GM23248 (cell line): ENCODE measurements around the gene PUS1. TPM values are rescaled to one million over a fixed set of nuclear protein-coding genes. Genes with fewer than 3 reads are reported as not detected.

Experiments used
- DNase-seq: peaks from one replicate; pipeline ENCODE4 v3.0.0-alpha.2; 2015
- H2AFZ ChIP-seq: fragments of 200-600 bp; sonication (generic); 2 replicates; pipeline ENCODE4 v1.6.1; 2016; ENCODE audit warnings: antibody characterized with exemption
- H3F3A ChIP-seq: fragments of 200-600 bp; sonication (generic); 2 replicates; pipeline ENCODE4 v1.6.1; 2016; ENCODE audit warnings: mild to moderate bottlenecking, antibody characterized with exemption, mixed run types; ENCODE audit not compliant: insufficient read depth
- H3K27ac ChIP-seq: fragments of 200-600 bp; sonication (generic); 2 replicates; pipeline ENCODE4 v1.5.1; 2016; ENCODE audit warnings: mild to moderate bottlenecking
- H3K27me3 ChIP-seq: fragments of 200-600 bp; sonication (generic); replicated peaks from 2 replicates; pipeline ENCODE4 v1.6.1; 2016; ENCODE audit warnings: mild to moderate bottlenecking; ENCODE audit not compliant: insufficient read depth
- H3K36me3 ChIP-seq: fragments of 200-600 bp; sonication (generic); 2 replicates; pipeline ENCODE4 v1.6.1; 2016; ENCODE audit warnings: low read depth, mild to moderate bottlenecking
- H3K4me1 ChIP-seq: fragments of 200-600 bp; sonication (generic); 2 replicates; pipeline ENCODE4 v1.6.1; 2016; ENCODE audit warnings: mild to moderate bottlenecking; ENCODE audit not compliant: insufficient read depth
- H3K4me2 ChIP-seq: fragments of 200-600 bp; sonication (generic); one replicate; pipeline ENCODE4 v1.6.1; 2016; ENCODE audit warnings: mild to moderate bottlenecking; ENCODE audit not compliant: unreplicated experiment
- H3K4me3 ChIP-seq: fragments of 200-600 bp; sonication (generic); 2 replicates; pipeline ENCODE4 v1.5.1; 2016; ENCODE audit warnings: mild to moderate bottlenecking
- H3K79me2 ChIP-seq: fragments of 200-600 bp; sonication (generic); 2 replicates; pipeline ENCODE4 v1.6.1; 2016; ENCODE audit warnings: mild to moderate bottlenecking; ENCODE audit not compliant: insufficient read depth
- H3K9ac ChIP-seq: fragments of 200-600 bp; sonication (generic); 2 replicates; pipeline ENCODE4 v1.6.1; 2016; ENCODE audit warnings: mild to moderate bottlenecking
- H3K9me2 ChIP-seq: fragments of 200-600 bp; sonication (generic); 2 replicates; pipeline ENCODE4 v1.6.1; 2016; ENCODE audit warnings: mixed run types, mild to moderate bottlenecking, moderate library complexity; ENCODE audit not compliant: insufficient read depth
- H3K9me3 ChIP-seq: fragments of 200-600 bp; sonication (generic); one replicate; pipeline ENCODE4 v1.6.1; 2017; ENCODE audit warnings: low read depth
- H4K20me1 ChIP-seq: fragments of 200-600 bp; sonication (generic); 2 replicates; pipeline ENCODE4 v1.6.0; 2016; ENCODE audit not compliant: insufficient read depth
- EZH2 ChIP-seq: fragments of 200-600 bp; sonication (generic); IDR thresholded peaks from 2 replicates; pipeline ENCODE4 v1.6.1; 2018; ENCODE audit warnings: antibody characterized with exemption, mild to moderate bottlenecking; ENCODE audit not compliant: insufficient read depth, poor library complexity, severe bottlenecking
- EZH2phosphoT487 ChIP-seq: fragments of 200-600 bp; sonication (generic); IDR thresholded peaks from 2 replicates; pipeline ENCODE4 v1.6.1; 2018; ENCODE audit warnings: antibody characterized with exemption, moderate library complexity, mild to moderate bottlenecking, low read depth; ENCODE audit not compliant: insufficient read depth
- WGBS, 2 experiments: methylation state at CpG; one replicate each; pipeline ENCODE4 v1.1.6; 2015 to 2017; ENCODE audit warnings: low lambda C conversion rate in 2 of 2, low coverage in 1 of 2; ENCODE audit errors: missing lambda C conversion rate in 2 of 2; 5-methylcytosine and 5-hydroxymethylcytosine counted together
- in situ Hi-C: fragments of 300-500 bp; cut with MboI; formaldehyde crosslinking; loops from 2 replicates; pipeline ENCODE4 v1.15.0; 2020
- polyA plus RNA-seq: library from polyadenylated mRNA; unstranded; fragments of >200 nt; fragmentation: Nextera tagmentation; extraction: Ambion mirVana; gene quantifications from 2 replicates; pipeline ENCODE4 v1.2.1, GENCODE V29; 2016
- total RNA-seq: library from RNA; depleted of rRNA; stranded (reverse); fragments of >200 nt; shearing (Covaris generic); gene quantifications from 2 replicates; pipeline ENCODE4 v1.2.3, GENCODE V29; 2014

PUS1 gene
- total and polyA plus RNA-seq, 2 experiments from 2014 or later = 14.0 to 18.9 TPM

GRCh38 chr12:131904346-131904745, 24.7 kb upstream of the PUS1 start:
- no peak for DNase-seq
- no peaks in the 10 kb centered on the region for H4K20me1 ChIP-seq
- in situ Hi-C loops = no loop called here

GRCh38 chr12:131905081-131905629, 23.9 kb upstream of the PUS1 start:
- Histone ChIP-seq H3K9me3 (no peaks in the 10 kb centered on the region), H2AFZ (no peak overlapping the region), H3K4me1 (no peaks in the 10 kb centered on the region), H3K36me3 (no peaks in the 10 kb centered on the region), H3K27me3 (no peaks in the 10 kb centered on the region), H3F3A (no peaks in the 10 kb centered on the region), H3K9ac (no peak overlapping the region), H4K20me1 (no peaks in the 10 kb centered on the region), H3K4me2 (no peak overlapping the region), H3K9me2 (no peaks in the 10 kb centered on the region), H3K4me3 (no peak overlapping the region), H3K79me2 (peaks cover 59% of the 10 kb centered on the region), H3K27ac (no peak overlapping the region)
- 82 to 84% methylated on average over 11 to 13 of the region's 13 CpGs for WGBS, 2 experiments
- no peak for TF ChIP-seq EZH2phosphoT487
- no peak for TF ChIP-seq EZH2
- no peak for DNase-seq
- in situ Hi-C loops = no loop called here

More at GRCh38 chr12:131904346-131904745, 24.7 kb upstream of the PUS1 start:
- H3K36me3 ChIP-seq = no peaks in the 10 kb centered on the region
- H2AFZ ChIP-seq = no peak overlapping the region
- no peaks in the 10 kb centered on the region for H3K27me3 ChIP-seq
- H3K9me3 ChIP-seq = no peaks in the 10 kb centered on the region
- no peak overlapping the region for H3K9ac ChIP-seq
- no peaks in the 10 kb centered on the region for H3F3A ChIP-seq
- no peaks in the 10 kb centered on the region for H3K4me1 ChIP-seq
- H3K4me3 ChIP-seq = no peak overlapping the region
- TF ChIP-seq EZH2 (no peak), EZH2phosphoT487 (no peak)
- WGBS, 2 experiments = 89 to 91% methylated on average over 5 of the region's 5 CpGs
- H3K79me2 ChIP-seq = peaks cover 67% of the 10 kb centered on the region
- no peaks in the 10 kb centered on the region for H3K9me2 ChIP-seq
- no peak overlapping the region for H3K4me2 ChIP-seq
- H3K27ac ChIP-seq = no peak overlapping the region

GRCh38 chr12:131905630-131906091, 23.4 kb upstream of the PUS1 start:
- Histone ChIP-seq H4K20me1 (no peaks in the 10 kb centered on the region), H3K9me2 (no peaks in the 10 kb centered on the region), H2AFZ (no peak overlapping the region), H3K79me2 (peaks cover 54% of the 10 kb centered on the region), H3K27me3 (no peaks in the 10 kb centered on the region), H3K4me1 (no peaks in the 10 kb centered on the region), H3K9me3 (no peaks in the 10 kb centered on the region), H3F3A (no peaks in the 10 kb centered on the region), H3K36me3 (no peaks in the 10 kb centered on the region), H3K9ac (no peak overlapping the region), H3K4me3 (no peak overlapping the region), H3K27ac (no peak overlapping the region), H3K4me2 (no peak overlapping the region)
- 90 to 91% methylated on average over 15 of the region's 15 CpGs for WGBS, 2 experiments
- no peak for TF ChIP-seq EZH2phosphoT487
- no peak for TF ChIP-seq EZH2
- no peak for DNase-seq
- in situ Hi-C loops = no loop called here

DNA sequence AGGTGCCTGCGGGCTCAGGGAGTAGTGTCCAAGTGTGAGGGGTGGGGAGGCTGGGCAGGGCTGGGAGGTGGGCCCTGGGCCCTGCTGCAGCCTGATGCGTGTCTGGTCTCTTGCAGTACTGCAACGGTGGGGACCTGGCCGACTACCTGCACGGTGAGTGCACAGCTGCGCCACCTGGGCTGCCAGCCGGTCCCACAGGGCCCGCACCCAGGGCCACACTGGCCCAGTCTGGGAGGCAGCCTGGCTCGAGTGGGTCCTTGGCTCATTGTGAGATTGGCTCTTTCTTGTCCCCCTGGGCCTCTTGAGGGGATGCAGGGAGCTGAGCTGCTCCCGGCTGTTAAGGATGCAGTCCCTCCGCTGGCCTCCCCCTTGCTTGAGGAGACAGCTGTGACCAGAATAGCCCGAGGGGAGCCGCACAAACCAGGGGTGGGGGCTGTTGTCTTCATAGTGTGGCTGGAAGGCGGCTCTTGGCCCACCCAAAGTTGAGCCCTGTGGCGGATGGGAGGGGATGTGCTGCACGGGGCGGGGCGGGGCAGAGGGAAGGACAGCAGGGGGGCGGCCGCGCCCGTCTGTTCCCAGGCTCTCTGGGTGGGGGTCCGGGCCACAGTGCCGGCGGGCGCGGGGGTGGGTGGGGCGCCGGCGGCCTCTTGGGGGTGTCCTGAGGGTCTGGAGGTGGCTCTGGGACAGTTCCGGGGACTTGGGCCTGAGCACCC, 21.5 kb upstream of the PUS1 start:
- in situ Hi-C loops = no loop called here
- H4K20me1 ChIP-seq = no peaks in the 10 kb centered on the region
- no peak overlapping the region for H3K4me2 ChIP-seq
- no peak overlapping the region for H3K4me3 ChIP-seq
- WGBS, 2 experiments = 88 to 91% methylated on average over 15 to 24 of the region's 31 CpGs
- H3K9ac ChIP-seq = no peak overlapping the region
- H2AFZ ChIP-seq = no peak overlapping the region
- no peaks in the 10 kb centered on the region for H3K27me3 ChIP-seq
- H3K9me3 ChIP-seq = no peaks in the 10 kb centered on the region
- no peaks in the 10 kb centered on the region for H3K9me2 ChIP-seq
- 0 out of 2 replicates have a peak, but pooled peaks cover 4% of the 10 kb centered on the region for H3K4me1 ChIP-seq
- H3K27ac ChIP-seq = no peak overlapping the region
- no peaks in the 10 kb centered on the region for H3K36me3 ChIP-seq
- no peaks in the 10 kb centered on the region for H3F3A ChIP-seq
- no peak for DNase-seq
- TF ChIP-seq EZH2 (no peak), EZH2phosphoT487 (no peak)
- H3K79me2 ChIP-seq = peaks cover 35% of the 10 kb centered on the region
